Measurements from ENCODE around the gene SLC39A11.
"Not testable (repeated sequence)": the region's sequence is repeated elsewhere in the genome, so short reads cannot be mapped to it uniquely, and the experiment has no call there.

SLC39A11 gene

DNA sequence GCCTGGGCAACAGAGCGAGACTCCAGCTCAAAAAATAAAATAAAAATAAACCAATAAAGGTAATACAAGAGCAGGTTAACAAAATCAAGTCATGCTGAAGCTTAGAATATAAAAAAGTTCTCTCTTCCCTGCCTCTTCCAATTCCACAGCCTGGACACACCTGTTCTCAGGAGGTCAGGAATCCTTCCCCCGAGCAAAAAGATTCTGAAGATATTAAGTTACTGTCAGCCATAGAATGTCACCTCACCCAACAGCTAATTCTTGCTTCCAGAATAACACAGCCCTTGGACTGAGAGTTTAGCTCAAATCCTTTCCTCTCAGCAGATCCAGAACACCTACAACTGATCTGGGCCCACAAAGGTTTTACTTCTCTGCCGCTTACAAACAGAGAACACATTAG is 27.1 kb downstream of the SLC39A11 start:
- Histone ChIP-seq H3K27ac (ENCODE audit: insufficient read depth, low read depth, low read length, poor library complexity, severe bottlenecking) (no peak overlapping the region), H3K27me3 (ENCODE audit: control insufficient read depth, insufficient read depth, low read length, poor library complexity, severe bottlenecking) (no peaks in the 10 kb centered on the region), H3K4me3 (ENCODE audit: insufficient read depth, low read depth, low read length) (no peak overlapping the region), H3K9me3 (ENCODE audit: control insufficient read depth, low read length) (no peaks in the 10 kb centered on the region), H3K36me3 (ENCODE audit: control insufficient read depth, insufficient read depth, low read length) (no peaks in the 10 kb centered on the region), H3K4me1 (ENCODE audit: control insufficient read depth, insufficient read depth, low read length) (no peaks in the 10 kb centered on the region)
- 96 to 98% methylated on average over 2 to 3 of the region's 3 CpGs for WGBS, 2 experiments

DNA sequence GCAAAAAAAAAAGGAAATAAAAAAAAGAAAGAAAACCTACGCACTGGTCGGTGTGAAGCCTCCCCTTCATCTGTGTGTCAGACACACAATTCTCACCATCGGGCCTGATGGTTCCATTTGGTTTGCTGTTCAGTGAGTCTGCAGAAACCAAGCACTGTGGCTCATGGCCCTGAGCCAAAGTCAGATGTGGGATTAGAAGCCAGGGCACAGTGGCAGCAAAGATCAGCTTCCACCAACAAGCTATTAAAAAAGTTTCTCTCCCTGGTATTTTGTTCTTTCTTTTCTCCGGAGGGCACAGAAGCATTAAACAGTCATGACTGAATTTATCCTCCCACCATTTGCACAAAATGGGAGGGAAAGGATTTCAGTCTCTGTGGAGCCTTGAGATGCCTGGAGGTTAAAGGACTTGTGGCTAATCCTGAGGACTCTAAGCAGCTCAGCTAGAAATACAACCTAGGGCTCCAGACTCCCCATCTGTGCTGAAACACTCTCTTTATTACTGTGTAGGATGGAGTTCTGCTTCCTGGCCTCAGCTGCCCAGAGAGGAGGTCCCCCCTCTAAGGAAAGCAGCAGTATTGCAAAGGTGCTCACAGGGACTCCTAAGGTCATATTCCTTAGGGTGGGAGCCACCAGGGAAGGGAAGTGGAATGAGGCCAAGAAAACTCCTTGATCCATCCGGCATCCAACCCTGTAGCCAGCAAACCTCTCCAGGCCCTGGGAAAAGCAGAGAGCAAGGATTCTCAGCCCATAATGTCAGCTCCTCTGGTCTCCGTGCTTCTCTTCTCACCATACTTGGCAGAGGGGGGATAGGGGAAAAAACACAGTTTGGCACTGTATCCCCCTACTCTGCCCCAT is 28.2 kb downstream of the SLC39A11 start:
- 90 to 92% methylated on average over 6 of the region's 6 CpGs for WGBS, 2 experiments
- Histone ChIP-seq H3K4me3 (ENCODE audit: insufficient read depth, low read depth, low read length) (no peak overlapping the region), H3K27ac (ENCODE audit: insufficient read depth, low read depth, low read length, poor library complexity, severe bottlenecking) (no peak overlapping the region), H3K27me3 (ENCODE audit: control insufficient read depth, insufficient read depth, low read length, poor library complexity, severe bottlenecking) (no peaks in the 10 kb centered on the region), H3K9me3 (ENCODE audit: control insufficient read depth, low read length) (no peaks in the 10 kb centered on the region), H3K4me1 (ENCODE audit: control insufficient read depth, insufficient read depth, low read length) (no peaks in the 10 kb centered on the region), H3K36me3 (ENCODE audit: control insufficient read depth, insufficient read depth, low read length) (no peaks in the 10 kb centered on the region)

DNA sequence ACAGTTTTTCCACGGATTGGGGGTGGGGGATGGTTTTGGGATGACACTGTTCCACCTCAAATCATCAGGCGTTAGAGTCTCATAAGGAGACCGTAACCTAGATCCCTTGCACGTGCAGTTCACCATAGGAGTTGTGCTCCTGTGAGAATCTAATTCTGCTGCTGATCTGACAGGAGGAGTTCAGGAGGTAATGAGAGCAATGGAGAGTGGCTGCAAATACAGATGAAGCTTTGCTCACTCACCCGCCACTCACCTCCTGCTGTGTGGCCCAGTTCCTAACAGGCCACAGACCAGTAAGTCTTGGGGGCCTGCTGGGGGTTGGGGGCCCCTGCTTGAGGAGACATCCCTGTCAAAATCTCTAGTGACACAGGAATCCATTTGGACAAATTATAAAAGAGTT is 29.8 kb downstream of the SLC39A11 start:
- H3K27ac ChIP-seq (ENCODE audit: insufficient read depth, low read depth, low read length, poor library complexity, severe bottlenecking): no peak overlapping the region
- WGBS, 2 experiments: 93 to 96% methylated on average over 5 of the region's 5 CpGs
- no peaks in the 10 kb centered on the region for H3K9me3 ChIP-seq (ENCODE audit: control insufficient read depth, low read length)
- H3K36me3 ChIP-seq (ENCODE audit: control insufficient read depth, insufficient read depth, low read length): no peaks in the 10 kb centered on the region
- H3K4me1 ChIP-seq (ENCODE audit: control insufficient read depth, insufficient read depth, low read length): no peaks in the 10 kb centered on the region
- no peak overlapping the region for H3K4me3 ChIP-seq (ENCODE audit: insufficient read depth, low read depth, low read length)
- no peaks in the 10 kb centered on the region for H3K27me3 ChIP-seq (ENCODE audit: control insufficient read depth, insufficient read depth, low read length, poor library complexity, severe bottlenecking)

DNA sequence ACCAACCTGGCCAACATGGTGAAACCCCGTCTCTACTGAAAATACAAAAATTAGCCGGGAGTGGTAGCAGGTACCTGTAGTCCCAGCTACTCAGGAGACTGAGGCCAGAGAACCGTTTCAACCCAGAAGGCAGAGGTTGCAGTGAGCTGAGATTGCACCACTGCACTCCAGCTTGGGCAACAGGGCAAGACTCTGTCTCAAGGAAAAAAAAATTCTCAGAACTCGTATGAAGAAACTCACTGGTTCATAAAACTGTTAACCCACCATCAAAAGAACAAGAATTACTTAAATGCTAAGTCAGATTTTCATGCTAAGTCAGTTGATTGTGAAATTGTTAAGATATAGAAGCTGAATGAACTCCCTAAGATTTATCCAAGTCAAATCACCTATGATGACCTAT is 31.3 kb downstream of the SLC39A11 start:
- no peaks in the 10 kb centered on the region for H3K36me3 ChIP-seq (ENCODE audit: control insufficient read depth, insufficient read depth, low read length)
- no peaks in the 10 kb centered on the region for H3K9me3 ChIP-seq (ENCODE audit: control insufficient read depth, low read length)
- no peaks in the 10 kb centered on the region for H3K4me1 ChIP-seq (ENCODE audit: control insufficient read depth, insufficient read depth, low read length)
- no peak overlapping the region for H3K4me3 ChIP-seq (ENCODE audit: insufficient read depth, low read depth, low read length)
- 94 to 95% methylated on average over 3 to 4 of the region's 4 CpGs for whole genome bisulfite sequencing, 2 experiments
- no peak overlapping the region for H3K27ac ChIP-seq (ENCODE audit: insufficient read depth, low read depth, low read length, poor library complexity, severe bottlenecking)
- H3K27me3 ChIP-seq (ENCODE audit: control insufficient read depth, insufficient read depth, low read length, poor library complexity, severe bottlenecking): no peaks in the 10 kb centered on the region

DNA sequence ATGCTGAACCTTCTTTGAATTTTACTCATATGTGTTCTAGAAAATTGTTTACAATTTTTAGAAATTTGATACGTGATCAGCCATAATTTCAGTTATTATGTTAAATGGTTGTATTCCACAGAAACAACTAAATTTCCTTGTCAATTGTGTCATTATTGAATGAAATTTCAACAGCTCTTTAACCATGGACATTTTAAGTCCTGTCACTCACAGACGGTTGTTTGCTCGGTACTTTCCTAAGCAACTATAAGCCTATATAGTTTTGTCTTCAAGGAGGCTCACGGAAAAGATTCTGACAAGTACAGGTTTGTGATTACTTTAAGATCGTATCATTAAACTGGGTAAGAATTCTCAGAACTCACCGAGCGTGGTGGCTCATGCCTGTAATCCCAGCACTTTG is 31.8 kb downstream of the SLC39A11 start:
- 92 to 98% methylated on average over 6 to 7 of the region's 7 CpGs for WGBS, 2 experiments
- no peaks in the 10 kb centered on the region for H3K27me3 ChIP-seq (ENCODE audit: control insufficient read depth, insufficient read depth, low read length, poor library complexity, severe bottlenecking)

DNA sequence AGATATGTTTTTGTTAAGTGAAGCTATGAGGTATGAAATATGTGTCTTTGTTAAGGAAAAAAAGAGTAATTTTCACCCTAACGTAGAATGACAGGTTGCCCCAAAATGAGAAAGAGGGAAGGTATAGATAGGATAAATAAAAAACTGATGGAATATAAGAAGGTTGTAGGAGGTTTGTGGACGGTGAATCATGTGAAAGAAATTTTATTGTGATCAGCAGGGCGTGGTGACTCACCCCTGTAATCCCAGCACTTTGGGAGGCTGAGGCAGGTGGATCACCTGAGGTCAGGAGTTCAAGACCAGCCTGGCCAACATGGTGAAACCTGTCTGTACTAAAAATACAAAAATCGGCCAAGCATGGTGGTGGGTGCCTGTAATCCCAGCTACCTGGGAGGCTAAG is 32.8 kb downstream of the SLC39A11 start:
- not testable (repeated sequence) for H3K27ac ChIP-seq (ENCODE audit: insufficient read depth, low read depth, low read length, poor library complexity, severe bottlenecking); H3K4me1 ChIP-seq (ENCODE audit: control insufficient read depth, insufficient read depth, low read length); H3K4me3 ChIP-seq (ENCODE audit: insufficient read depth, low read depth, low read length); H3K9me3 ChIP-seq (ENCODE audit: control insufficient read depth, low read length); H3K27me3 ChIP-seq (ENCODE audit: control insufficient read depth, insufficient read depth, low read length, poor library complexity, severe bottlenecking); H3K36me3 ChIP-seq (ENCODE audit: control insufficient read depth, insufficient read depth, low read length)
- 92% methylated on average over 4 of the region's 4 CpGs for WGBS, 2 experiments

More for the DNA sequence above, 31.8 kb downstream of the SLC39A11 start:
- no peaks in the 10 kb centered on the region for H3K36me3 ChIP-seq (ENCODE audit: control insufficient read depth, insufficient read depth, low read length)
- no peaks in the 10 kb centered on the region for H3K4me1 ChIP-seq (ENCODE audit: control insufficient read depth, insufficient read depth, low read length)
- H3K27ac ChIP-seq (ENCODE audit: insufficient read depth, low read depth, low read length, poor library complexity, severe bottlenecking): no peak overlapping the region
- H3K9me3 ChIP-seq (ENCODE audit: control insufficient read depth, low read length): no peaks in the 10 kb centered on the region
- H3K4me3 ChIP-seq (ENCODE audit: insufficient read depth, low read depth, low read length): no peak overlapping the region

DNA sequence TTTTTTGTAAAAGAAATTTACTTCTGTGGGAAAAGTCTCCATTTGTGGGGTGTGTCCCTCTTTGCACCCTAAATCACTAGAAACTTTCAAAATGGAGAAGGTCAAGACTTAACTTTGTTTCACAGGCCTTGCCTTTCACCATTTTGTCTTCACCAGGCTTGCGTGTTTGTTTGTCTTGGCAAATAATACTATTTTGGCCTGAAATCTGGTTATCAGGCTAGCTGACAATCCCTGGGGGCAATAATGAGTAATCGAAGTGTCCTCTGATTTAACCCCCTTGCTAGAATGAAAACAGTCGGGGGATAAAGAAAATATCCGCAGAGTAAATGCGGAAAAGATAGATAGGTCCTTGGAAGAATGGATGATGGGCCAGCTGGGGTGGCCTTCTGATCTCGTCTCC is 34.5 kb downstream of the SLC39A11 start:
- Histone ChIP-seq H3K4me1 (ENCODE audit: control insufficient read depth, insufficient read depth, low read length) (no peaks in the 10 kb centered on the region), H3K4me3 (ENCODE audit: insufficient read depth, low read depth, low read length) (no peak overlapping the region), H3K36me3 (ENCODE audit: control insufficient read depth, insufficient read depth, low read length) (no peaks in the 10 kb centered on the region), H3K9me3 (ENCODE audit: control insufficient read depth, low read length) (no peaks in the 10 kb centered on the region), H3K27me3 (ENCODE audit: control insufficient read depth, insufficient read depth, low read length, poor library complexity, severe bottlenecking) (no peaks in the 10 kb centered on the region), H3K27ac (ENCODE audit: insufficient read depth, low read depth, low read length, poor library complexity, severe bottlenecking) (no peak overlapping the region)
- WGBS, 2 experiments: 96 to 97% methylated on average over 6 of the region's 6 CpGs

DNA sequence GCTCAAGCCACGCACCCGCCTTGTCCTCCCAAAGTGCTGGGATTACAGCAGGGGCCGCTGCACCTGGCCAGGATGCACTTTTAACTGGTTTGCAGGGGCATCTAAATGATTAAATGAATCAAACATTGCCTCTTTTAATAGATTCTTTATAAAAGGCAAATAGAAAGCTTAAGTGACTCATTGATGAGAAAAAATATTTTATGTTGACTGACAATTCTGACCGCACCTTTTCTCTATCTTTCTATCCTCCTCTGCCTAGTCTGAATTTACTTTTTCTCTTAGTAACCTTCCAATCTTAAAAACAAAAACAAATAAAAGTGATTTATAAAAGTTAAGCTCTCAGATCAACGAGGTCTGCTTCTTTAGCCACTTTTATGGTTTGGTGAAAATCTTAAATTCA is 35.3 kb downstream of the SLC39A11 start:
- H3K27me3 ChIP-seq (ENCODE audit: control insufficient read depth, insufficient read depth, low read length, poor library complexity, severe bottlenecking): no peaks in the 10 kb centered on the region
- H3K9me3 ChIP-seq (ENCODE audit: control insufficient read depth, low read length): no peaks in the 10 kb centered on the region
- H3K36me3 ChIP-seq (ENCODE audit: control insufficient read depth, insufficient read depth, low read length): no peaks in the 10 kb centered on the region
- 93% methylated on average over 4 to 5 of the region's 5 CpGs for WGBS, 2 experiments
- no peak overlapping the region for H3K4me3 ChIP-seq (ENCODE audit: insufficient read depth, low read depth, low read length)
- no peak overlapping the region for H3K27ac ChIP-seq (ENCODE audit: insufficient read depth, low read depth, low read length, poor library complexity, severe bottlenecking)
- no peaks in the 10 kb centered on the region for H3K4me1 ChIP-seq (ENCODE audit: control insufficient read depth, insufficient read depth, low read length)

DNA sequence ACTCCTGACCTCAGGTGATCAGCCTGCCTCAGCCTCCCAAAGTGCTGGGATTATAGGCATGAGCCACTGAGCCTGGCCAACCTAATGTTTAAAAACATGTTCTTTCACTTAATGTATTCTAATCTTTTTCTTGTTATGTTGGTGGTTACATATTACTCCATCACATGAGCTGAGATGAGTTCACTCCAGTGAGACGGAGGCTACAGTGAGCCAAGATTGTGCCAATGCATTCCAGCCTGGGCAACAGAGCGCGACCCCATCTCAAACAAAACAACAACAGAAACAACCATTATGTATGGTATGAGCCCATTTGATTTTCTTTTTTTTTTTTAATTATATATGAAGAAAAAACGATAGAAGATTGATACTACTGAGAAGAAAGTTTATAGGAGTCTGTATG is 39.6 kb downstream of the SLC39A11 start:
- no peaks in the 10 kb centered on the region for H3K9me3 ChIP-seq (ENCODE audit: control insufficient read depth, low read length)
- WGBS, 2 experiments: 79 to 100% methylated on average over 2 to 4 of the region's 4 CpGs
- no peaks in the 10 kb centered on the region for H3K36me3 ChIP-seq (ENCODE audit: control insufficient read depth, insufficient read depth, low read length)
- no peaks in the 10 kb centered on the region for H3K27me3 ChIP-seq (ENCODE audit: control insufficient read depth, insufficient read depth, low read length, poor library complexity, severe bottlenecking)
- H3K27ac ChIP-seq (ENCODE audit: insufficient read depth, low read depth, low read length, poor library complexity, severe bottlenecking): no peak overlapping the region
- no peaks in the 10 kb centered on the region for H3K4me1 ChIP-seq (ENCODE audit: control insufficient read depth, insufficient read depth, low read length)
- H3K4me3 ChIP-seq (ENCODE audit: insufficient read depth, low read depth, low read length): no peak overlapping the region

DNA sequence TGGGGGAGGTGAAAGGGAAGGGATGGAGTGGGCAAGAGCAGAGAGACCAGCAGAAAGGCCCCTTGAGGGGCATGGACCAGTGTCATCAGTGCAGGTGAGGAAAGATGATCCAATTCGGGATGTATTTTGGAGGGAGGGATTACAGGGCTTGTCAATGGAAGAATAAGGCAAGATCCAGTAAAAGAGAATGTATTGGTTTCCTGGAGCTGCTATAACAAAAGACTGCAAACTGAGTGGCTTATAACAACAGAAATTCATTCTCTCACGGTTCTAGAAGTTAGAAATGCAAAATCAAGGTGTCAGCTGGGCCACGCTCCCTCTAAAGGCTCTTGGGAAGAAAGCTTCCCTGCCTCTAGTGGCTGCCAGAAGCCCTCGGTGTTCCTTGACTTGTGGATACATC is 41.7 kb downstream of the SLC39A11 start:
- 86 to 89% methylated on average over 4 of the region's 4 CpGs for WGBS, 2 experiments
- no peaks in the 10 kb centered on the region for H3K27me3 ChIP-seq (ENCODE audit: control insufficient read depth, insufficient read depth, low read length, poor library complexity, severe bottlenecking)
- no peaks in the 10 kb centered on the region for H3K4me1 ChIP-seq (ENCODE audit: control insufficient read depth, insufficient read depth, low read length)
- H3K27ac ChIP-seq (ENCODE audit: insufficient read depth, low read depth, low read length, poor library complexity, severe bottlenecking): no peak overlapping the region
- H3K9me3 ChIP-seq (ENCODE audit: control insufficient read depth, low read length): no peaks in the 10 kb centered on the region
- H3K4me3 ChIP-seq (ENCODE audit: insufficient read depth, low read depth, low read length): no peak overlapping the region
- H3K36me3 ChIP-seq (ENCODE audit: control insufficient read depth, insufficient read depth, low read length): no peaks in the 10 kb centered on the region
